ENCODE measurements around the gene FOXN4.

FOXN4 gene

GRCh38 chr12:109304485-109304884, 4.6 kb downstream of the FOXN4 start:
- DNase-seq (ENCODE audit: low read depth): no peak

GRCh38 chr12:109302770-109303169, 6.3 kb downstream of the FOXN4 start:
- no peak for DNase-seq (ENCODE audit: low read depth)

- DNase-seq (ENCODE audit: low read depth): no peak
These were observed 6.7 kb downstream of the FOXN4 start for GRCh38 chr12:109302358-109302757.

GRCh38 chr12:109301643-109302168, 7.4 kb downstream of the FOXN4 start:
- no peak for DNase-seq (ENCODE audit: low read depth)

GRCh38 chr12:109299849-109300248, 9.2 kb downstream of the FOXN4 start:
- no peak for DNase-seq (ENCODE audit: low read depth)

- no peak for DNase-seq (ENCODE audit: low read depth)
These were observed 12.7 kb downstream of the FOXN4 start for GRCh38 chr12:109296431-109296830.

- no peak for DNase-seq (ENCODE audit: low read depth)
These were observed 13.2 kb downstream of the FOXN4 start for GRCh38 chr12:109295764-109296425.

- DNase-seq (ENCODE audit: low read depth): no peak
These were observed 14.7 kb downstream of the FOXN4 start for GRCh38 chr12:109294286-109294796.

GRCh38 chr12:109293106-109293505, 16.0 kb downstream of the FOXN4 start:
- DNase-seq (ENCODE audit: low read depth): no peak

- no peak for DNase-seq (ENCODE audit: low read depth)
These were observed 16.8 kb downstream of the FOXN4 start for GRCh38 chr12:109292342-109292711.

- DNase-seq (ENCODE audit: low read depth): no peak
These were observed 17.4 kb downstream of the FOXN4 start for GRCh38 chr12:109291521-109292341.

- DNase-seq (ENCODE audit: low read depth): no peak
These were observed 18.0 kb downstream of the FOXN4 start for GRCh38 chr12:109291117-109291516.

- no peak for DNase-seq (ENCODE audit: low read depth)
These were observed 19.0 kb downstream of the FOXN4 start for GRCh38 chr12:109290061-109290460.

- DNase-seq (ENCODE audit: low read depth): no peak
These were observed 19.5 kb downstream of the FOXN4 start for GRCh38 chr12:109289551-109289950.

GRCh38 chr12:109289004-109289403, 20.1 kb downstream of the FOXN4 start:
- no peak for DNase-seq (ENCODE audit: low read depth)

- DNase-seq (ENCODE audit: low read depth): no peak
These were observed 20.5 kb downstream of the FOXN4 start for GRCh38 chr12:109288571-109288970.

- DNase-seq (ENCODE audit: low read depth): no peak
These were observed 21.1 kb downstream of the FOXN4 start for GRCh38 chr12:109287811-109288469.

- DNase-seq (ENCODE audit: low read depth): no peak
These were observed 21.9 kb downstream of the FOXN4 start for GRCh38 chr12:109287181-109287580.

- DNase-seq (ENCODE audit: low read depth): no peak
These were observed 22.4 kb downstream of the FOXN4 start for GRCh38 chr12:109286652-109287051.

- no peak for DNase-seq (ENCODE audit: low read depth)
These were observed 22.8 kb downstream of the FOXN4 start for GRCh38 chr12:109286252-109286651.

GRCh38 chr12:109284392-109284791, 24.7 kb downstream of the FOXN4 start:
- DNase-seq (ENCODE audit: low read depth): no peak

- DNase-seq (ENCODE audit: low read depth): no peak
These were observed 27.6 kb downstream of the FOXN4 start for GRCh38 chr12:109281452-109281851.

GRCh38 chr12:109279525-109279924, 29.6 kb downstream of the FOXN4 start:
- DNase-seq (ENCODE audit: low read depth): no peak

All from activated T-helper 9 cell treated with anti-CD3 and anti-CD28 coated beads, Interleukin-2, amount 50 U/mL, for 16 hours (primary cell).